Astrocyte of the cerebellum (primary cell): ENCODE data around the gene LINC01488.

Experiments used
- DNase-seq: peaks from one replicate; pipeline ENCODE4 v3.0.0-alpha.2; 2011; ENCODE audit warnings: low read depth
- H3K4me3 ChIP-seq: 2 replicates; pipeline ENCODE4 v1.5.1; 2011; ENCODE audit warnings: mild to moderate bottlenecking, low read depth, low read length, moderate library complexity
- in situ Hi-C: cut with HindIII; loops from 2 replicates; pipeline ENCODE4 v1.10.0; 2017; ENCODE audit warnings: low sequenced_read_pairs
- TF ChIP-seq, protein P1 (sequence below): IDR thresholded peaks from 2 replicates; pipeline ENCODE4 v1.5.1; 2012; ENCODE audit warnings: low read length, low read depth, moderate library complexity, mild to moderate bottlenecking; ENCODE audit errors: missing control alignments

The LINC01488 gene

DNA sequence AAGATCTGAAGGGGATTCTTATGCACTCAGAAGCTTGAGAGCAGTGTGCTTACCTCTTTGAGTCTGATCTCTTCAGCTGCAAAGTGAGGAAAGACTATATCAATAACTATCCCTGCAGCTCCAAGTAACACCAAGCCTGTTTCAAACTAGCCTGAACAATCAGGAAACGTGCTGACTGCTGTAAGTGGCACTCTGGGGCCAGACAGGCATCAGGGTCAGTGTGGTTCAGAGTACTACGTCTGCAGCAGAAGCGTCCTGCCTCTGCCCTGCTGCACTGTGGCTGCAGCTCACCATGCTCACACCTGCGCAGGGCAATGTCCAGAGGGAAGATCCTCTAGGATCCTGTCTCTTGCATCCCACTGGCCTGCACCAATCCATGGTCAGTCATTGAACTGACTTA is 25.5 kb upstream of the LINC01488 start:
- no peak overlapping the region for H3K4me3 ChIP-seq
- no peak for DNase-seq
- in situ Hi-C loops: no loop called here
- TF ChIP-seq, protein P1, sequence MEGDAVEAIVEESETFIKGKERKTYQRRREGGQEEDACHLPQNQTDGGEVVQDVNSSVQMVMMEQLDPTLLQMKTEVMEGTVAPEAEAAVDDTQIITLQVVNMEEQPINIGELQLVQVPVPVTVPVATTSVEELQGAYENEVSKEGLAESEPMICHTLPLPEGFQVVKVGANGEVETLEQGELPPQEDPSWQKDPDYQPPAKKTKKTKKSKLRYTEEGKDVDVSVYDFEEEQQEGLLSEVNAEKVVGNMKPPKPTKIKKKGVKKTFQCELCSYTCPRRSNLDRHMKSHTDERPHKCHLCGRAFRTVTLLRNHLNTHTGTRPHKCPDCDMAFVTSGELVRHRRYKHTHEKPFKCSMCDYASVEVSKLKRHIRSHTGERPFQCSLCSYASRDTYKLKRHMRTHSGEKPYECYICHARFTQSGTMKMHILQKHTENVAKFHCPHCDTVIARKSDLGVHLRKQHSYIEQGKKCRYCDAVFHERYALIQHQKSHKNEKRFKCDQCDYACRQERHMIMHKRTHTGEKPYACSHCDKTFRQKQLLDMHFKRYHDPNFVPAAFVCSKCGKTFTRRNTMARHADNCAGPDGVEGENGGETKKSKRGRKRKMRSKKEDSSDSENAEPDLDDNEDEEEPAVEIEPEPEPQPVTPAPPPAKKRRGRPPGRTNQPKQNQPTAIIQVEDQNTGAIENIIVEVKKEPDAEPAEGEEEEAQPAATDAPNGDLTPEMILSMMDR: no peak

DNA sequence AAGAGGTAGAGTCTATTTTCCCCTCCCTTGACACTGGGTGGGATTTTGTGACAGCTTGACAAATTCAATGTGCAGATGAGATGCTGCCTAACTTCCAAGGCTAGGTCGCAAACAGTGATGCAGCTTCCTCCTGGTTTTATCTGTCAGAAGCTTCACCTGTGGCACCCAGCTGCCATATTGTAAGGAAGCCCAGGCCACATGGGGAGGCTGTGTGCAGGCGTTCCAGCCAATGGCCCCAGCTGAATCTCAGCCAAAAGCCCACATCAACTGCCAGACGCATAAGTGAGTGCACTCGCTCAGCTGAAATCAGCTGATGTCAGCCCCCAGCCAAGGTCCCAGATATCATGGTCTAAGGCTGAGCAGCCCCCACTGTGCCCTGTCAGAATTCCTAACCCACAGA is 24.8 kb upstream of the LINC01488 start:
- H3K4me3 ChIP-seq: no peak overlapping the region
- TF ChIP-seq, protein P1: no peak
- DNase-seq: no peak
- in situ Hi-C loops: no loop called here

DNA sequence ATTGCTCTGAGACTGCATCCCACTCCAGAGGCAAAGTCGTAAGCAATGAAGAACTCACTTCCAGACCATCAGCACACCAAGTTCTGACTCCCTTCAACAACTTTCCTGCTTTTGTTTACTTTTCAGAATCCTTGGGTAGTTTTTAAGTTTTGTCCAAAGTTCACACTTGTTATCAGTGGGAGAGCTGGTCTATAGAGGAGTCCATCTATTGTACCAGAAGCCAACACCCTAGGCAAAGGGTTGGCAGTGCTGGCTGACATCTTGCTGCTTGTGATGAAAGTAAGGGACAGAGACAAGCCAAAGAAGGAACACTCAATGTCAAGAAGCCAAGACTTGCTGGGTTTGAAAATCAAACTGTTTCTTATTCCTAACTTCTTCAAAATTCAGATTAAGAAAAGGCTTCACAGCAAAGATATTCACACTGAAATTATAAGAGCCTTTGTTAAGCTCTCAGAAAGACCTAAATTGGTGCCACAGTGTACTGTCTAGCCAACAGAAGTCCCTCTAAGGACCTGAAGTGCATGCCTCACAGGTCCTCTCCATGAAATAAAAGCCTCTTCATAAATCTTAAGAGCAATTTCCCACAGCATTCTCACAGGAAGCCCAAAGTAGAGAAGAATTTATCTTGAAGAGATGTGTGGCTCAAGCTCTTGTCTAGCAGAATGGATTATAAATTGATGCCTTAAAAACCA is 21.5 kb upstream of the LINC01488 start:
- TF ChIP-seq, protein P1: no peak
- in situ Hi-C loops: loop anchor here (10.0 kb wide), 2 partner anchors 75 to 145 kb away; no protein-coding TSS in a partner anchor
- DNase-seq: no peak
- H3K4me3 ChIP-seq: no peak overlapping the region

DNA sequence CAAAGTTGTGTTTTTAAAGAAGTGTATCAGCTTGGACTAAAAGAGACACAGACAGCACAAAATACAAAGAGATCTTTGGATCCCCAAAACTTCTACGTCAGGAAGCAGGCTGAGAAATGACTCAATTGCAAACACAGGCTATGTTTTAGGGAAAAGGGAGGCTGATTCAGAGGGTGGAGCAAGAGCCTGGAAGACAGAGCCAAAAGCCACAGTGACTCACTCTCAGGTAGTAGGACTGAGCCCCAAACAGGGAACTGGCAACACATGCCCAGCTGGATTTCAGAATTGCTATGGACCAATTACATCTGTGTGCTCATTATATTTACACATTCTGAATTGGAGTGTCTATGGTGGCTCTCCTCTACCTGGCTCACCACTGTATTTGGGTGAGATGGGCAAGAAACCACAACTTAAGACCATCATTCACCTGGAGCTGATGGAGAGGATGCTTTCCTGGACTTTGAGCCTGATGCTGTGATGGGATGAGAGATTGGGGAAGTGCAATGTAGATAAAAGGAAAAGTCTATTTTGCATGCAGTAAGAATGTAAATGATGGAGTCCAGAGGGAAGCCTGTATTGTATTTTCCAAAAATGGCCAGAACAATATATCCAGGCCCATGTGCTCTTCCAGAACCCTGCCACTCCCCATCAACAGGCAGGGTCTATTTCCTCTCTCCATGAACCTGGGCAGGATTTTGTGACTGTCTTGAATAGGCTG is 20.8 kb upstream of the LINC01488 start:
- DNase-seq: peak; percentile 28
- in situ Hi-C loops: loop anchor here (10.0 kb wide), 2 partner anchors 76 to 146 kb away; no protein-coding TSS in a partner anchor
- H3K4me3 ChIP-seq: no peak overlapping the region
- TF ChIP-seq, protein P1: no peak

DNA sequence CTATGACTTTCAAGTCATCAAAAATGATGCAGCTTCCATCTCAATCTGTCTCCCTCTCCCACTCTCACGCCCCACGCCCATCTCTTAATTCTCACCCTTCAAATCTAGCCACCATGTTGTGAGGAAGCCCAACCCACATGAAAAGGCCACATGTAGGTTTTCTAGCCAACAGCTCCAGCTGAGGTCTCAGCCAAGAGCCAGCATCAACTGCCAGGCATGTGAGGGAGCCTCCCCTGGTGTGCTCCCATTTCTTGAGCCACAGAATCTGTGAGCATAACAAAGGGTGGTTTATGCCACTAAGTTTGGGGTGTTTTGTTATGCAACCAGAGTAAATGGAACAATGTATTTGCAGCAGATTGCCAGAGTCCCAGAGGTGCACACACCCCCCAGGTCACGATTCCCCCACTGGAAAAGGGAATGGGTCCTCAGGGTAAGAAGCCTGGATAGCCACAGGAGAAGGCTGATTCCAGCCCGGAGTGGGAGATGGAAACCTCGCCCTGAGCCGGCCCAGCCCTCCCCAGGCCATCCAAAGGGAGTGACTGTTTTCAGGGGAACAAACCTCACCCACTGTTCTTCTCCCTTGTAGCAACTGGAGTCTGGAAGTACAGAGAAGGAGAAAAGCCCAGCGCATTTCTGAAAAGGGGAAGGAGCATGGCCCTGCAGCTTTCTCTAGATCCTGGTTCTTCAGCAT is 20.0 kb upstream of the LINC01488 start:
- TF ChIP-seq, protein P1: no peak
- no peak overlapping the region for H3K4me3 ChIP-seq
- DNase-seq: no peak
- in situ Hi-C loops: loop anchor here (10.0 kb wide), 2 partner anchors 77 to 147 kb away; no protein-coding TSS in a partner anchor
